Skeletal muscle tissue (tissue), 4 donors: ENCODE results near the gene C2CD3. TPM values are rescaled to one million over a fixed set of nuclear protein-coding genes. Genes with fewer than 3 reads are reported as not detected.
A peak's percentile ranks its signal among the peaks of the same experiment; 100 is the strongest.

Experiments
- H3K27ac ChIP-seq: one replicate; pipeline ENCODE4 v1.7.0; 2013; ENCODE audit warnings: mild to moderate bottlenecking, low read depth, low read length, inconsistent platforms
- H3K27me3 ChIP-seq, 3 donors: one replicate each; pipeline ENCODE4 v1.7.0; 2013; ENCODE audit warnings: low read length in 3 of 3; ENCODE audit not compliant: control insufficient read depth in 3 of 3, insufficient read depth in 3 of 3
- H3K36me3 ChIP-seq, 3 donors: one replicate each; pipeline ENCODE4 v1.7.0; 2013; ENCODE audit warnings: low read length in 3 of 3; ENCODE audit not compliant: control insufficient read depth in 3 of 3, insufficient read depth in 3 of 3
- H3K4me1 ChIP-seq, 3 donors: one replicate each; pipeline ENCODE4 v1.7.0; 2013; ENCODE audit warnings: low read length in 3 of 3, mild to moderate bottlenecking in 3 of 3; ENCODE audit not compliant: control insufficient read depth in 3 of 3, insufficient read depth in 3 of 3
- H3K4me3 ChIP-seq, 3 donors: one replicate each; pipeline ENCODE4 v1.7.0; 2013; ENCODE audit warnings: low read length in 3 of 3
- H3K9ac ChIP-seq, 3 donors: one replicate each; pipeline ENCODE4 v1.7.0; 2013; ENCODE audit warnings: low read length in 3 of 3, mild to moderate bottlenecking in 3 of 3, moderate library complexity in 2 of 3, low read depth in 1 of 3
- H3K9me3 ChIP-seq, 3 donors: one replicate each; pipeline ENCODE4 v1.7.0; 2013; ENCODE audit warnings: low read length in 3 of 3; ENCODE audit not compliant: control insufficient read depth in 3 of 3
- total RNA-seq: library from RNA; depleted of rRNA; stranded (reverse); fragments of >200 nt; gene quantifications from one replicate; pipeline ENCODE4 v1.2.3, GENCODE V29; 2014
- donor health status: Osteomylitis.

C2CD3 gene
- total RNA-seq, 1 donor from 2014 or later: 13.6 TPM

DNA sequence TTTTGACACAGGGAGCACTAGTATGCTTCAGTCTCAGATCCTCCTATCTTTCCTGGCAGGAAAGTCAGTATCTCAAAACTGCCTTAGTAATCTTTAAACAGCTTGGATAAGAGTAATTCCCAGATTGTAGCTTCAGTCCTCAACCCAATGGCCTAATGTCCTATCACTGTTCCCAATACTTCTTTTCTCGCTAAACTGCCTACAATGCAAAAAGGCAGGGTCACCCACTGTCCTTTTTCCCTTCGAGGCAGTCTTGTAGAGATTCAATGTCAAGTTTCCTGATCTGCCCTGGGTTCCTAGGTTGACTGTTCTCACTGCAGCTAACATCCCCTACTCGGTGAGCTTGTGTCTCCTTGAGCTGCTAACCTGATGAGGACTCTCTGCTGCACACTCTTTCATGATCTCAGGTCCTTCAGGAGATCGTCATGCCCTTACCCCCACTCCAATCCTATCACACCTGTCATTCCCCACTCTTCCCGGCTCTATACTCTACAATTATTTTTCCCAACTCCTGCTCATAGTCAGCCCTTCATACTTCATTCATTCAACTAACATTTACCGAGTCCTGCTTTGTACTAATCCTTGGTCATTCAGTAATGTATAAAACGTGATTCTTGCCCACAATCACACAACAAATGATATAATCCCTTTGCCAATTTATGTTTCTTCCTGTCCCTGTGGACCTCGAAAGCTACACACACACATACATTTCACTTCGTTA lies 904 bp downstream of the C2CD3 start:
- H3K9ac ChIP-seq: peak overlapping the region; percentile 87 to 96 (median 91)
- H3K36me3 ChIP-seq: peaks cover 4 to 14% (median 4%) of the 10 kb centered on the region in 3 donors
- H3K27ac ChIP-seq: peak overlapping the region; percentile 91
- H3K4me1 ChIP-seq: peaks cover 17 to 28% (median 24%) of the 10 kb centered on the region in 3 donors
- H3K9me3 ChIP-seq: no peaks in the 10 kb centered on the region
- peak overlapping the region; percentile 79 to 96 (median 94) for H3K4me3 ChIP-seq
- no peaks in the 10 kb centered on the region for H3K27me3 ChIP-seq

DNA sequence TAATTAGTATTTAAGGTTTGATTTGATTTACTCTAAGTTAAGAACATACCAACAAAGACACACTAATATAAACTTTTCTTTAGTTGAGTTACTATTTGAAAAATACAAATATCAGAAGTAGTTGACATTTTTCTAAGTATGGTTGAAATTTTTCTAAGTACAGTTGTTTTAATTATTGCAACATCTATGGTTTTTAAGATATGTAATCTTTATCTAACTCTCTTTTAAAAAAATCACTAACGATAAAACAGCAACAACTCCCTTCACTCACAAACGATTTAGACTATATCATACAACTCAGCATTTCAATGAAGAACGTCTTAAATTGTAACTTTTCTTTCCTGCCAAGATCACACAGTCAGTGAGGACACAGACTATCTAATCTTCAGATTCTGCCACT lies 2.0 kb downstream of the C2CD3 start:
- peaks cover 17 to 24% (median 22%) of the 10 kb centered on the region in 3 donors for H3K4me1 ChIP-seq
- no peaks in the 10 kb centered on the region for H3K27me3 ChIP-seq
- no peaks in the 10 kb centered on the region for H3K9me3 ChIP-seq
- H3K4me3 ChIP-seq: no peak overlapping the region
- no peak overlapping the region for H3K27ac ChIP-seq
- H3K9ac ChIP-seq: no peak overlapping the region
- peaks cover 4 to 14% (median 4%) of the 10 kb centered on the region in 3 donors for H3K36me3 ChIP-seq

DNA sequence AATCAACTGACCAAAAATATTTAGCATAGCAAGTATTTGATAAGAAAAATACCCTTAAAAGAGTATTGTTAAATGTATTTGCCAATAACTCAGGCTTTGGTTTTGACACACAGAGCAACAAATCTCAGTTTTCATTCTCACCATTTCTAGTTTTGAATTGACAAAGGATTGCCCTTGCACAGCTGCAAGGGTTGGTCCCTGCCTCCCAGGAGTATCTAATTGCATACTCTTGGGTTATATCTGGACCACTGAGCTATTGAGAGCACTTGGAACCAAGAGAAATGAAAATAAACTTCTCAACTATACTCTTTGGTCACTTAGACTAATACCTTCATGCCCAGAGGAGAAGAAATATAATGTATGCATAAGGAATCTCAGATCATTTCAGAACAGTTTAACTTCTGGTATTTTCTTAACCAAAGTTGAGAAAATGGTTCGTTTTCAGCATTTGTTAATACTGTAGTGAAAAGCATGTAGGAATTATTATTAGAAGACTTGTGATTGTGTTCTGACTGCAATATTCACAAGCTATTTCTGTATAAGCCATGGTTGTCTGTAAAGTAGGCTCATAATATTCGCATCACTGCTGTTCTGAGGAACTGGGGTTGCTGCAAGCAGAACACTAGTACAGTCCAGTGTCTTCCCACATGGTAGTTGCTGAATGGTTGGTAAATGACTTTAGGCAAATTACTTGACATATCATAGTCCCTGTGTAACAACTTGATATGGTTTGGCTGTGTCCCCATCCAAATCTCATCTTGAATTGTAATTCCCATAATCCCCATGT lies 7.9 kb downstream of the C2CD3 start:
- no peaks in the 10 kb centered on the region for H3K27me3 ChIP-seq
- no peaks in the 10 kb centered on the region for H3K9me3 ChIP-seq
- no peak overlapping the region for H3K4me3 ChIP-seq
- peaks cover 4 to 17% (median 4%) of the 10 kb centered on the region in 3 donors for H3K36me3 ChIP-seq
- peak overlapping the region in 1 of 3 donors; percentile 54 for H3K9ac ChIP-seq
- H3K4me1 ChIP-seq: peaks cover 5 to 10% (median 6%) of the 10 kb centered on the region in 3 donors
- H3K27ac ChIP-seq: peak overlapping the region; percentile 3

DNA sequence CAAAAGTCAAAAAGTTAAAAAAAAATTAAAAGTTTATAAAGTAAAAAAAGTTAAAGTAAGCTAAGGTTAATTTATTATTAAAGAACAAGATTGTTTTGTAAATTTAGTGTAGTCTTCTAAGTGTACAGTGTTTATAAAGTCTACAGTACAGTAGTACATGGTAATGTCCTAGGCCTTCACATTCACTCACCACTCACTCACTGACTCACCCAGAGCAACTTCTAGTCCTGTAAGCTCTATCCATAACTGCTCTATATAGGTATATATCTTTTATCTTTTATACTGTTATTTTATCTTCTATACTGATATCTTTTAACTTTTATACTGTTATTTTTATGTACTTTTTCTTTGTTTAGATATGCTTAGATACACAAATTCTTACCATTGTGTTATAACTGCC lies 11.2 kb downstream of the C2CD3 start:
- H3K27ac ChIP-seq: no peak overlapping the region
- H3K9me3 ChIP-seq: no peaks in the 10 kb centered on the region
- no peaks in the 10 kb centered on the region for H3K27me3 ChIP-seq
- no peak overlapping the region for H3K4me3 ChIP-seq
- peaks cover 5 to 10% (median 6%) of the 10 kb centered on the region in 3 donors for H3K4me1 ChIP-seq
- H3K9ac ChIP-seq: no peak overlapping the region
- peaks cover 0 to 10% (median 0%) of the 10 kb centered on the region in 3 donors for H3K36me3 ChIP-seq

DNA sequence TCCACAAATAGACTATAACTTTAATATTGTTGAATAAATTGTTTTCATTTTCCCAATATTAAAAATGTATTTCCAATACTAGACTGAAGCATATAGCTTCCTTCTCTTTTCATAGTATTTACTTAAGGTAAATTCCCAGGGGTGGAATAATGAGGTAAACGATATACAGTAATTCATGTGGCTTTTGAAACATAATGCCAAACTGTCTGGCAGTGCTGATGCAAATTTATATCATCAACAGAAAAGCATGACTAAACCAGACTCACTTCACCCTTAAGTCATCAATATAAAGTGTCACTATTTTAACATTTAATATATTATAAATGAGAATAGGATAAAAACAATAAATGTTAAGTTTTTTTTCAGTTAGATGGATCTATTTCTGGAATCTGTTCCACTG lies 13.6 kb downstream of the C2CD3 start:
- peaks cover 0 to 10% (median 0%) of the 10 kb centered on the region in 3 donors for H3K36me3 ChIP-seq
- H3K27me3 ChIP-seq: no peaks in the 10 kb centered on the region
- no peaks in the 10 kb centered on the region for H3K4me1 ChIP-seq
- H3K9me3 ChIP-seq: no peaks in the 10 kb centered on the region
- H3K4me3 ChIP-seq: no peak overlapping the region
- H3K27ac ChIP-seq: no peak overlapping the region
- no peak overlapping the region for H3K9ac ChIP-seq

DNA sequence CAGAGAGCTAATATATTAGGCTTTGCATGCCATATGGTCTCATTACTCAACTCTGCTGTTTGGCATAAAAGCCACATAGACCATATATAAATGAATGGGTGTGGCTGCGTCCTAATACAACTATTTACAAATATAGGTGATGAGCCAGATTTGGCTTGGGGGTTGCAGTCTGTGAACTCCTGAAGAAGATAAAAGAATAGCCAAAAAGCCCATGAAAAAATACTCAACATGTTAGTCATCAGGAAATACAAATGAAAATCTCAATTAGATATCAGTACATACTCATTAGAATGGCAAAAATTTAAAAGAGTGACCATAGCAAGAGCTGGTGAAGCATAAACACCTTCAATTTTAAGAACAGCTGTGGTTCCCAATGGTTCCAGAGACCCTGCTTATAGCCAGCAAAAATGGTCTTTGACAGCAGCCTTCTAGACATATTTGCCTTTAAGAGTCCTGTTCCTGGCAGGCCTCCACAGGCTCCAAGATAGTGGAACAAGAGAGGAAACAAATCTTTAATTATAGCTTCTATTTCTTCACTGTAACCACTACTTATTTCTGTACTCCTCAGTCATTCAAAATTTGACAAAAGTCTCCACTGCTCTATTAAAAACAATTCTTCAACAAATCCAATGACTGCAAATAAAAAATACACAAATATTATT lies 16.1 kb downstream of the C2CD3 start:
- no peaks in the 10 kb centered on the region for H3K4me1 ChIP-seq
- peaks cover 0 to 8% (median 0%) of the 10 kb centered on the region in 3 donors for H3K36me3 ChIP-seq
- no peak overlapping the region for H3K9ac ChIP-seq
- no peak overlapping the region for H3K4me3 ChIP-seq
- no peak overlapping the region for H3K27ac ChIP-seq
- no peaks in the 10 kb centered on the region for H3K9me3 ChIP-seq
- H3K27me3 ChIP-seq: no peaks in the 10 kb centered on the region

DNA sequence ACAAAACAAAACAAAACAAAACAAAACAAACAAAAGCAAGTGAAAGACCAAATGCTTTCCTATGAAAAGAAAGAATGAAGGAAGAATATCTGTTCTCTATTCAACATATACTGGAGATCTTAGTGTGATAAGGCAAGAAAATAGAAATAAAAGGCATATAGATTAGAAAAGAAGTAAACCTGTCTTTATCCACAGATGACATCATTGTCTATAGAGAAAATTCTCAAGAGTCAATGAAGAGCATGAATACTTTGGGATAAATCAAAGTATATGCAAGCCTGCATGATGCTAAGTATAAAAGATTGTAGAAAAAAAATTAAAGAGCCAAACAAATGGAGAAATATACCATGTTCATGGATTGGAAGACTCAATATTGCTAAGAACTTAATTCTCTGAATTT lies 17.6 kb downstream of the C2CD3 start:
- Histone ChIP-seq H3K27ac (no peak overlapping the region), H3K9ac (no peak overlapping the region), H3K4me1 (peaks cover 0 to 3% (median 0%) of the 10 kb centered on the region in 3 donors), H3K27me3 (no peaks in the 10 kb centered on the region), H3K4me3 (no peak overlapping the region), H3K36me3 (peaks cover 0 to 3% (median 0%) of the 10 kb centered on the region in 3 donors), H3K9me3 (no peaks in the 10 kb centered on the region)

DNA sequence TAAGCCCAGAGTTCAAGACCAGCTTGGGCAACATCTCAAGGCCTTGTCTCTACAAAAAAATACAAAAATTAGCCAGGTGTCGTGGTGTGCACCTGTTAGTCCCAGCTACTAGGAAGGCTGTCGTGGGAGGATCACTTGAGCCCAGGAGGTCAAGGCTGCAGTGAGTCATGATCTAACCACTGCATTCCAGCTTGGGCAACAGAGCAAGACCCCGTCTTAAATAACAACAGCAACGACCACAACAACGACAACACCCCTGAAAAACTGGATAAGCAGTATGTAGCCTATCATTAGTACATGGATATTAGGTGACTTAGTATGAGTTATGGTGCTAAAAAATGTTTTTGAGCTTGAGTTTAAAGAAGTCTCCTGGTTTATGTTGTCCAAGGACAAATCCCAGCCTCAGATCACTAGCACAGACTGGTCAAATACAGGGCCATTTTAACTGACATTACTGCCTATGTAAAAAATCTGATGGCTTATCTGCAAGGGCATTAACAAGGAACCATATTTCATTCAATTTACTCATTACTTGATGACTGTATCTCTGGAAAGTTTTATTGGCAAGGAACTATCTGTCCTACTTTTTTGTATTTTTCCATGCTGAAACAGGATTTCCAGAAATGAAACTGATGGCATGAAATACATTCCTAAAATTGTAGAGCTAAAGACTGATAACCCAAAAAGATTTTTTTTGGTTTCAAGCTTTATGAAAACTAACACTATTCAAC lies 23.4 kb downstream of the C2CD3 start:
- H3K9me3 ChIP-seq: no peaks in the 10 kb centered on the region
- no peak overlapping the region for H3K27ac ChIP-seq
- H3K27me3 ChIP-seq: no peaks in the 10 kb centered on the region
- no peak overlapping the region for H3K4me3 ChIP-seq
- no peaks in the 10 kb centered on the region for H3K36me3 ChIP-seq
- no peak overlapping the region for H3K9ac ChIP-seq
- H3K4me1 ChIP-seq: peaks cover 0 to 9% (median 0%) of the 10 kb centered on the region in 3 donors

DNA sequence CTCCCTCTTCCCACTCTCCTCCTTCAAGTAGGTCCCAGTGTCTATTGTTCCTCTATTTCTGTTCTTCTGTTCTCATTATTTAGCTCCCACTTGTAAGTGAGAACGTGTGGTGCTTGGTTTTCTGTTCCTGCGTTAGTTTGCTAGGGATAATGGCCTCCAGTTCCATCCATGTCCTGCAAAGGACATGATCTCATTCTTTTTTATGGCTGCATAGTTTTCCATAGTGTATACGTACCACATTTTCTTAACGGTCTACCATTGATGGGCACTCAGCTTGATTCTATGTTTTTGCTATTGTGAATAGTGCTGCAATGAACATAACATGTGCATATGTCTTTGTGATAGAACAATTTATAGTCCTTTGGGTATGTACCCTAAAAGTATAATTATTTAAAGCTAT lies 26.2 kb downstream of the C2CD3 start:
- no peaks in the 10 kb centered on the region for H3K27me3 ChIP-seq
- peaks cover 0 to 22% (median 6%) of the 10 kb centered on the region in 3 donors for H3K4me1 ChIP-seq
- H3K9me3 ChIP-seq: no peaks in the 10 kb centered on the region
- no peak overlapping the region for H3K4me3 ChIP-seq
- no peak overlapping the region for H3K27ac ChIP-seq
- no peak overlapping the region for H3K9ac ChIP-seq
- no peaks in the 10 kb centered on the region for H3K36me3 ChIP-seq
